ENCODE data around the gene SCD. TPM values are rescaled to one million over a fixed set of nuclear protein-coding genes. Genes with fewer than 3 reads are reported as not detected.

Gene SCD
- total and polyA plus RNA-seq, 2 of the 13 experiments (the other 11 are each of a cell fraction or from before 2014, with no cell fraction given): 492 to 512 TPM

- TF ChIP-seq ZFP37 (CRISPR knock-in tag; IDR thresholded peaks at IDR 0.05; ENCODE audit: borderline replicate concordance) (no peak; the same call in 1 of the 2 replicates), PRMT3 (CRISPR knock-in tag; IDR thresholded peaks at IDR 0.05; ENCODE audit: borderline replicate concordance, low read depth) (no peak), ATF7-NPFF (CRISPR knock-in tag; IDR thresholded peaks at IDR 0.05; ENCODE audit: low read depth) (0 out of 2 replicates have a peak, but pooled peaks have one; percentile 17), ZNF556 (CRISPR knock-in tag; IDR thresholded peaks at IDR 0.05; ENCODE audit: borderline replicate concordance) (peak; percentile 11; the same call in 1 of the 2 replicates), GTF2F1 (IDR thresholded peaks at IDR 0.05; ENCODE audit: low read length) (no peak), TFDP1 (CRISPR knock-in tag; IDR thresholded peaks at IDR 0.05; ENCODE audit: borderline replicate concordance) (no peak; the same call in 1 of the 2 replicates), ZNF737 (CRISPR knock-in tag; IDR thresholded peaks at IDR 0.05; ENCODE audit: borderline replicate concordance) (0 out of 2 replicates have a peak, but pooled peaks have one; percentile 26), PHF8 (CRISPR knock-in tag; IDR thresholded peaks at IDR 0.05) (peak; percentile 51), ZFP36L1 (CRISPR knock-in tag; IDR thresholded peaks at IDR 0.05) (peak; percentile 93), ETV5 (CRISPR knock-in tag; IDR thresholded peaks at IDR 0.05; ENCODE audit: borderline replicate concordance) (peak; percentile 83; the same call in 1 of the 2 replicates), HMGA1 (CRISPR knock-in tag; conservative IDR thresholded peaks at IDR 0.05) (no peak), ZNF589 (CRISPR knock-in tag; conservative IDR thresholded peaks at IDR 0.05) (peak; percentile 84; the same call in 1 of the 2 replicates), THRA (CRISPR knock-in tag; IDR thresholded peaks at IDR 0.05; ENCODE audit: borderline replicate concordance) (peak; percentile 93), IRF1 (CRISPR knock-in tag; IDR thresholded peaks at IDR 0.05; ENCODE audit: low read depth) (no peak), ZNF746 (CRISPR knock-in tag; IDR thresholded peaks at IDR 0.05) (peak; percentile 62), ZNF367 (CRISPR knock-in tag; IDR thresholded peaks at IDR 0.05; ENCODE audit: borderline replicate concordance) (no peak), CAMTA2 (CRISPR knock-in tag; IDR thresholded peaks at IDR 0.05; ENCODE audit: borderline replicate concordance) (no peak), ZNF101 (CRISPR knock-in tag; IDR thresholded peaks at IDR 0.05; ENCODE audit: borderline replicate concordance, low read depth) (no peak), ZNF546 (CRISPR knock-in tag; conservative IDR thresholded peaks at IDR 0.05) (no peak), USF2 (IDR thresholded peaks at IDR 0.05; ENCODE audit: low read depth, low read length) (peak; percentile 83), USF2 (CRISPR knock-in tag; IDR thresholded peaks at IDR 0.05; ENCODE audit: borderline replicate concordance) (peak; percentile 87; the same call in 1 of the 2 replicates), ZNF329 (CRISPR knock-in tag; IDR thresholded peaks at IDR 0.05; ENCODE audit: low read depth) (no peak), SNAI1 (CRISPR knock-in tag; IDR thresholded peaks at IDR 0.05; ENCODE audit: borderline replicate concordance) (peak; percentile 39; the same call in 1 of the 2 replicates)
Measured at GRCh38 chr10:100373298-100374199, 26.5 kb downstream of the SCD start (continued).
